ENCODE measurements around the gene RCBTB1.
A peak's percentile ranks its signal among the peaks of the same experiment; 100 is the strongest.
"Not testable (repeated sequence)": the region's sequence is repeated elsewhere in the genome, so short reads cannot be mapped to it uniquely, and the experiment has no call there.

RCBTB1 gene

GRCh38 chr13:49606747-49607648 lies 21.6 kb upstream of the RCBTB1 start:
- peak in 55 of 56 donors; percentile 9 to 94 (median 67) for DNase-seq

- peak in 1 of 56 donors; percentile 28 for DNase-seq
Measured at GRCh38 chr13:49604570-49604969, 19.2 kb upstream of the RCBTB1 start.

GRCh38 chr13:49602615-49603014 lies 17.3 kb upstream of the RCBTB1 start:
- not testable (repeated sequence) for DNase-seq

GRCh38 chr13:49602005-49602404 lies 16.6 kb upstream of the RCBTB1 start:
- DNase-seq = no peak

GRCh38 chr13:49597043-49597641 lies 11.8 kb upstream of the RCBTB1 start:
- no peak for DNase-seq

GRCh38 chr13:49596221-49596620 lies 10.9 kb upstream of the RCBTB1 start:
- DNase-seq = no peak

- no peak for DNase-seq
Measured at GRCh38 chr13:49594576-49594975, 9.2 kb upstream of the RCBTB1 start.

- not testable (repeated sequence) for DNase-seq
Measured at GRCh38 chr13:49593876-49594275, 8.5 kb upstream of the RCBTB1 start.

- DNase-seq = not testable (repeated sequence)
Measured at GRCh38 chr13:49590714-49591113, 5.4 kb upstream of the RCBTB1 start.

GRCh38 chr13:49587311-49587847 lies 2.0 kb upstream of the RCBTB1 start:
- DNase-seq = no peak

- no peak for DNase-seq
Measured at GRCh38 chr13:49586717-49587116, 1.4 kb upstream of the RCBTB1 start.

GRCh38 chr13:49584771-49585182 lies 581 bp downstream of the RCBTB1 start:
- peak in 8 of 56 donors; percentile 8 to 52 (median 45) for DNase-seq

- DNase-seq = no peak
Measured at GRCh38 chr13:49580980-49581680, 4.2 kb downstream of the RCBTB1 start.

- DNase-seq = no peak
Measured at GRCh38 chr13:49579501-49579900, 5.9 kb downstream of the RCBTB1 start.

GRCh38 chr13:49571299-49572240 lies 13.8 kb downstream of the RCBTB1 start:
- DNase-seq = no peak

- no peak for DNase-seq
Measured at GRCh38 chr13:49569993-49570689, 15.2 kb downstream of the RCBTB1 start.

- no peak for DNase-seq
Measured at GRCh38 chr13:49567491-49567890, 17.9 kb downstream of the RCBTB1 start.

- no peak for DNase-seq
Measured at GRCh38 chr13:49566461-49566860, 18.9 kb downstream of the RCBTB1 start.

- DNase-seq = not testable (repeated sequence)
Measured at GRCh38 chr13:49565461-49565860, 19.9 kb downstream of the RCBTB1 start.

GRCh38 chr13:49563516-49563915 lies 21.8 kb downstream of the RCBTB1 start:
- DNase-seq = no peak

All from amygdala (tissue), 56 donors.